AG09309 (cell line): Measurements from ENCODE around the gene NSD2.

Experiments used
- DNase-seq: peaks from one replicate; pipeline ENCODE4 v3.0.0-alpha.2; 2010; ENCODE audit warnings: low read depth
- H3K4me3 ChIP-seq: 2 replicates; pipeline ENCODE4 v1.5.1; 2011; ENCODE audit warnings: mild to moderate bottlenecking, low read depth, low read length, moderate library complexity; ENCODE audit not compliant: control insufficient read depth
- TF ChIP-seq, protein P1 (sequence below): IDR thresholded peaks from 2 replicates; pipeline ENCODE4 v1.5.1; 2011; ENCODE audit warnings: mild to moderate bottlenecking, low read depth, low read length, inconsistent platforms; ENCODE audit not compliant: insufficient read depth, control insufficient read depth; ENCODE audit errors: missing control alignments

The NSD2 gene

DNA sequence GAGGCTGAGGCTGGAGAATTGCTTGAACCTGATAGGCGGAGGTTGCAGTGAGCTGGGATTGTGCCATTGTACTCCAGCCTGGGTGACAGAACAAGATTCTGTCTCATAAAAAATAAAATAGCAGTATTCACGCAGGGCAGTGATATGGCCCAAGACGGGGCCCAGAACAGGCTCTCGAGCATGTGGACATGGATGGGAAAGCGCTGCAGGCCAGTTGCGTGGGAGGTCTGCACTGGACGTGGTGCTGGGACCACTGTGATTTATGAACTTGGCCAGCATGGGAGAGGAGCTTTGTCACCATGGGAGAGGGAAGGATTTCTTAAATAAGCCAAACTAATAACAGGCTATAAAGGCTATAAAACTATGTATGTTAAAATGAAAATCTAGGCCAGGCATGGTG is 51.6 kb downstream of the NSD2 start:
- TF ChIP-seq, protein P1, sequence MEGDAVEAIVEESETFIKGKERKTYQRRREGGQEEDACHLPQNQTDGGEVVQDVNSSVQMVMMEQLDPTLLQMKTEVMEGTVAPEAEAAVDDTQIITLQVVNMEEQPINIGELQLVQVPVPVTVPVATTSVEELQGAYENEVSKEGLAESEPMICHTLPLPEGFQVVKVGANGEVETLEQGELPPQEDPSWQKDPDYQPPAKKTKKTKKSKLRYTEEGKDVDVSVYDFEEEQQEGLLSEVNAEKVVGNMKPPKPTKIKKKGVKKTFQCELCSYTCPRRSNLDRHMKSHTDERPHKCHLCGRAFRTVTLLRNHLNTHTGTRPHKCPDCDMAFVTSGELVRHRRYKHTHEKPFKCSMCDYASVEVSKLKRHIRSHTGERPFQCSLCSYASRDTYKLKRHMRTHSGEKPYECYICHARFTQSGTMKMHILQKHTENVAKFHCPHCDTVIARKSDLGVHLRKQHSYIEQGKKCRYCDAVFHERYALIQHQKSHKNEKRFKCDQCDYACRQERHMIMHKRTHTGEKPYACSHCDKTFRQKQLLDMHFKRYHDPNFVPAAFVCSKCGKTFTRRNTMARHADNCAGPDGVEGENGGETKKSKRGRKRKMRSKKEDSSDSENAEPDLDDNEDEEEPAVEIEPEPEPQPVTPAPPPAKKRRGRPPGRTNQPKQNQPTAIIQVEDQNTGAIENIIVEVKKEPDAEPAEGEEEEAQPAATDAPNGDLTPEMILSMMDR = no peak

DNA sequence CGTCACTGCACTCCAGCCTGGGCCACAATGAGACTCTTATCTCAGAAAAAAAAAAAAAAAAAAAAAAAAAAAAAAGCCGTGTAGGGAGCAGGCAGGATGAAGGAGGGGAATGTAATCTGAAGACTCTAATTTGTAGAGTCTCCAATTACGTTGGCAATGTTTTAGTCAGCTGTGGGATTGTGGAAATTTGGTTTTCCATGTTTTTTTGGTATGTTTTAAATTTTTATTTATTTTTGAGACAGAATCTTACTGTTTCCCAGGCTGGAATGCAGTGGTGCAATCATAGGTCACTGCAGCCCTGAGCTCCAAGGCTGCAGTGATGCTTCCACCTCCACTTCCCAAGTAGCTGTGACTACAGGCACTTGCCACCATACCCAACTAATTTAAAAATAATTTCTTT is 56.5 kb downstream of the NSD2 start:
- TF ChIP-seq, protein P1 = no peak
- no peak overlapping the region for H3K4me3 ChIP-seq
- peak; percentile 14 for DNase-seq

More for the DNA sequence above, 51.6 kb downstream of the NSD2 start:
- no peak overlapping the region for H3K4me3 ChIP-seq
- DNase-seq = no peak

DNA sequence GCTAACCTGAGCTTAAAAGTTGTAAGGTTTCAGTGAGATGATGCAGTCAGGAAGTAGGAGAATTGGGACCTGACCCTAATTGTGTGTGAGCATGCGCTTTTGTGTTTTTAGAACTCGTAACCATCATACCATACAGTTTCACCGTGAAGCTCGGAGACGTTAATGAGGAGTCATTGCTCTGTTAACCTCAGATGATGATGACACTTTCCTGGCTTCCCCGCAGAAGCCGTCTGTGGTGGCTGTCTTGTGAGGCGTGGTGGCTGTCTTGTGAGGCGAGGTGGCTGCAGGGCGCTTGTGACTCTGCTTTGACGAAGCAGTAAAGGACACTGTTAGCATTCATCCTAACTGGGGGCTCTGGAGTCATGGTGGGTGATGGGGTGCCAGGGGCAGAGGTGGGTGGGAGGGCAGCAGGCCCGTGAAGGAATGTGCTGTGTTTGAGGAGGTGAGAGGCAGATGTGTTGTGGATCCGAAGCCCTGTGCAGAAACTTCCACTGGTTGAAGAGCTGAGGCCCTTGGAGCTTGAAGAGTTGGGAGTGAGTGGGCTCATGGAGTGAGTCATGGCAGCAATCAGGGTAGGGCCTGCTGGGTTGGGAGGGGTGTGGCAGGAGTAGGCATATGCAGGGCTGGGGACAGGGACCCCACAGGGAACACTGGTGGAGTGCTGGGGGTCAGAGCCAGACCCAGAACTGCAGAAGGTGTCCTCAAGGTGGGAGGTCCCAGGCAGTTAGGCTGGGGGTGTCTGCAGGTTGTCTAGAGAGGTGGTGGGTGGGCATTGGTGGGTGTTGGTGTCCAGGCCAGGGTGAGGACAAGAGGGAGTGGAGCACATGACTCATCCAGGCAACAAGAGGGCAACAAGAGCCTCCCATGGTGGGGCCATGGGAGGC is 57.4 kb downstream of the NSD2 start:
- DNase-seq = no peak
- H3K4me3 ChIP-seq = no peak overlapping the region
- TF ChIP-seq, protein P1 = no peak

DNA sequence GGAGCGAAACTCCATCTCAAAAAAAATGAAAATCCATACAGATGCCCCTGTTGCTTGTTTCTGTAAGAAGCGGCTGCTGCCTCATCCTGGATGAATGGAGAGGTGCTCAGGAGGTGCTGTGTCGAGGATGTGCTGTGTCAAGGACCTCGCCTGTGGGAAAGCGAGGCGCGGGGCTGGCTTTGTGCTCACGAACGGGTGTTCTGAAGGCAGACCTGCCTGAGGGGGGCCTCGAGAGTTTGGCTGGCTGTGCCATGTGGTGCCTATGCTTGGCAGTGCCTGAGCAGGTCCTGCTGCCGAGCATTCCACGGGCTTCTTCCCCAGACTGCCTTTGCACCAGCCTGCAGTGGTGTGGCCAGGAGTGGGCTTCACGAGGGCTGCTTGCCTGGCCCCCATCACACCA is 61.5 kb downstream of the NSD2 start:
- DNase-seq = no peak
- no peak overlapping the region for H3K4me3 ChIP-seq
- TF ChIP-seq, protein P1 = no peak

DNA sequence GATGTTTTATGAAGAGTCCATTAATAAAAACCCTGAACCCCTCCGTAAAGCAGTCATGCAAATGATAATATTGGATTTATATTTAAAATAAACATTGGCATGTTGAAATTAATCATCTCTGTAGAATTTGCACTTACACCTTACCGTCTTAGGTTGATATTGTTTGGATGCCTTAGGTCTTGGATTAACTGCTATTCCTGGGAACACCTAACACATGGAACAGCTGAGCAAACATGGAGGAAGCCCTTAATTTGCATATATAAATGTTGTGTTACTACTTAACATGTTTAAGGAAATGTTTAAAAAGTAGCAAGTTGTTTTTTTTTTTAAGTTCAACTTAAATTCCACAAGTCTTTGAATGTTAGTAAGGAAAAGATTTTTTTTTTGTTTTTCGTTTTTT is 62.5 kb downstream of the NSD2 start:
- TF ChIP-seq, protein P1 = no peak
- DNase-seq = no peak
- no peak overlapping the region for H3K4me3 ChIP-seq

DNA sequence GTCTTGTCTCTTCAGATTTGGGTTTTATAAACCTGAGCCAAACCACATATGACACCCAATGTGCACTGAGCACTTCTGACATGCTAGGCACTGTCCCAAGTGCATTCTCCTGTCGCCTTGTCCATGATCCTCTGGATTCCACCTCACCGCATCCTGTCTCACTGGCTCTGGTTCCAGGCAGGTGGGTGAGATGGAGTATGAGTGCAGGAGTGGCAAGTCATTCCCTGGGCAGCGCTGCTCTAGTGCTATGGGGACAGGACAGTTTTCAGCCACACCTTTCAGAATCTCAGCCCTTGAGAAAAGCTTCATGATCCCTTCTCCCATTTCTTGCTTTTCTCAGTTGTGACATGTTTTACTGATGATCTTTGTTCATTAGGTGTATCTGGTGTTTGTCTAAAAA is 66.4 kb downstream of the NSD2 start:
- TF ChIP-seq, protein P1 = no peak
- H3K4me3 ChIP-seq = no peak overlapping the region
- no peak for DNase-seq
